Fibroblast of lung (primary cell): Measurements from ENCODE around the gene TMEM132D.

ENCODE experiments used
- EZH2 ChIP-seq: IDR thresholded peaks from 2 replicates; pipeline ENCODE4 v1.5.1; 2012; ENCODE audit warnings: low read length, control low read depth, mild to moderate bottlenecking; ENCODE audit errors: missing control alignments
- TF ChIP-seq, protein P1 (sequence below), 2 donors: IDR thresholded peaks in 1 of 2; conservative IDR thresholded peaks in 1 of 2; 1 replicate in 1 of 2; 2 replicates in 1 of 2; pipeline ENCODE4 v1.5.1; 2011 to 2012; ENCODE audit warnings: low read length in 2 of 2, control low read depth in 1 of 2, inconsistent platforms in 1 of 2, low read depth in 1 of 2, mild to moderate bottlenecking in 1 of 2

DNA sequence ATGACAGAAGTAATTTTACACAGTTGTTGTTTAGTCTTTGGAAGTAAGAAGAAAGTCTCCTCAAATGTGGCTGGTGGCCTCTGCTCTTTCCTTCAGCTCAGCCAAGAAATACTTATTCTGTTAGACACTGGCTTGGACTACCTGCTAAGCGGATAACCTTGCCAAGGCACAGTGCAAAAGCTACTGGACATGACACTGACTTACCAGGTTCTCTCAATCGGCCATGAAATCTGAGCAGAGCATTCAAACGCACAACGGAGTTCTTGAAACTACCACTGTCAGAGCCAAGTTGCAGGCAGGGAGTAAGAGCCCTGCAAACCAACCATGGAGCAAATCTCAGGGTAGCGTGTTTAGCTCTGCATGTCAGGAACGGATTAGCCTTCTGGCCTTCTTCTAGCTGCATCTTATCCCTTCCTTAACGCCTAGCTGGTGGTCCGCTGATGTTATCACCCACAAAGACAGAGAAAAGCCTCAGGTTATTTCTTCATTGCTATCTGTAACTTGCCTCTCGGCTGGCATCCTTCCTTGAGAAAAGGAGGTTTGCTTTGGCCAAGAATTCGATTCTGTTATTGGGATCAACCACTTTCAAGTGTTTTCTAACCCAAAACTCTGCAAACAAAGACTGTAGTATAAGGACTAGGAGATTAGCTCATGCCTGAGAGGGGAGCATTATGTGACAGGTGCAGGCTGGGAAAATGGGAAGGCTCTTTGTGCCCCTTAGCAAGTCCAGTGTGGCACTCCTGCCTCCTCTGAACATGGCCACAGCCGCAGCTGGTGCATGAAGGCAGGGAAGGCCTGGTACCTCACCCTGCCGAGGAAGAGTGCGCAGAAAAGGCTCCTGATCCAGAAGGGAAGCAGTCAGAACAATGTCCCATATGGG, 827.1 kb downstream of the TMEM132D start:
- TF ChIP-seq, protein P1, sequence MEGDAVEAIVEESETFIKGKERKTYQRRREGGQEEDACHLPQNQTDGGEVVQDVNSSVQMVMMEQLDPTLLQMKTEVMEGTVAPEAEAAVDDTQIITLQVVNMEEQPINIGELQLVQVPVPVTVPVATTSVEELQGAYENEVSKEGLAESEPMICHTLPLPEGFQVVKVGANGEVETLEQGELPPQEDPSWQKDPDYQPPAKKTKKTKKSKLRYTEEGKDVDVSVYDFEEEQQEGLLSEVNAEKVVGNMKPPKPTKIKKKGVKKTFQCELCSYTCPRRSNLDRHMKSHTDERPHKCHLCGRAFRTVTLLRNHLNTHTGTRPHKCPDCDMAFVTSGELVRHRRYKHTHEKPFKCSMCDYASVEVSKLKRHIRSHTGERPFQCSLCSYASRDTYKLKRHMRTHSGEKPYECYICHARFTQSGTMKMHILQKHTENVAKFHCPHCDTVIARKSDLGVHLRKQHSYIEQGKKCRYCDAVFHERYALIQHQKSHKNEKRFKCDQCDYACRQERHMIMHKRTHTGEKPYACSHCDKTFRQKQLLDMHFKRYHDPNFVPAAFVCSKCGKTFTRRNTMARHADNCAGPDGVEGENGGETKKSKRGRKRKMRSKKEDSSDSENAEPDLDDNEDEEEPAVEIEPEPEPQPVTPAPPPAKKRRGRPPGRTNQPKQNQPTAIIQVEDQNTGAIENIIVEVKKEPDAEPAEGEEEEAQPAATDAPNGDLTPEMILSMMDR (conservative IDR thresholded peaks at IDR 0.05 in 1 of 2, IDR thresholded peaks at IDR 0.05 in 1 of 2; ENCODE audit: low read depth in 1 of 2, low read length in 2 of 2), result no peak
- TF ChIP-seq EZH2, result no peak
